GM10266 (cell line): Measurements from ENCODE around the gene GBX2.

Experiments
- DNase-seq: peaks from one replicate; pipeline ENCODE4 v3.0.0; 2012; ENCODE audit errors: extremely low spot score
- TF ChIP-seq, protein P1 (sequence below): IDR thresholded peaks from 2 replicates; pipeline ENCODE4 v1.5.1; 2012; ENCODE audit warnings: mild to moderate bottlenecking, low read depth; ENCODE audit not compliant: control insufficient read depth, insufficient read depth; ENCODE audit errors: missing control alignments

GBX2 gene

GRCh38 chr2:236129935-236130334 lies 38.3 kb downstream of the GBX2 start:
- DNase-seq: no peak
- TF ChIP-seq, protein P1, sequence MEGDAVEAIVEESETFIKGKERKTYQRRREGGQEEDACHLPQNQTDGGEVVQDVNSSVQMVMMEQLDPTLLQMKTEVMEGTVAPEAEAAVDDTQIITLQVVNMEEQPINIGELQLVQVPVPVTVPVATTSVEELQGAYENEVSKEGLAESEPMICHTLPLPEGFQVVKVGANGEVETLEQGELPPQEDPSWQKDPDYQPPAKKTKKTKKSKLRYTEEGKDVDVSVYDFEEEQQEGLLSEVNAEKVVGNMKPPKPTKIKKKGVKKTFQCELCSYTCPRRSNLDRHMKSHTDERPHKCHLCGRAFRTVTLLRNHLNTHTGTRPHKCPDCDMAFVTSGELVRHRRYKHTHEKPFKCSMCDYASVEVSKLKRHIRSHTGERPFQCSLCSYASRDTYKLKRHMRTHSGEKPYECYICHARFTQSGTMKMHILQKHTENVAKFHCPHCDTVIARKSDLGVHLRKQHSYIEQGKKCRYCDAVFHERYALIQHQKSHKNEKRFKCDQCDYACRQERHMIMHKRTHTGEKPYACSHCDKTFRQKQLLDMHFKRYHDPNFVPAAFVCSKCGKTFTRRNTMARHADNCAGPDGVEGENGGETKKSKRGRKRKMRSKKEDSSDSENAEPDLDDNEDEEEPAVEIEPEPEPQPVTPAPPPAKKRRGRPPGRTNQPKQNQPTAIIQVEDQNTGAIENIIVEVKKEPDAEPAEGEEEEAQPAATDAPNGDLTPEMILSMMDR: no peak

GRCh38 chr2:236128321-236128720 lies 39.9 kb downstream of the GBX2 start:
- TF ChIP-seq, protein P1: no peak
- DNase-seq: no peak

- TF ChIP-seq, protein P1: no peak
Measured at GRCh38 chr2:236127010-236127409, 41.2 kb downstream of the GBX2 start.

DNA sequence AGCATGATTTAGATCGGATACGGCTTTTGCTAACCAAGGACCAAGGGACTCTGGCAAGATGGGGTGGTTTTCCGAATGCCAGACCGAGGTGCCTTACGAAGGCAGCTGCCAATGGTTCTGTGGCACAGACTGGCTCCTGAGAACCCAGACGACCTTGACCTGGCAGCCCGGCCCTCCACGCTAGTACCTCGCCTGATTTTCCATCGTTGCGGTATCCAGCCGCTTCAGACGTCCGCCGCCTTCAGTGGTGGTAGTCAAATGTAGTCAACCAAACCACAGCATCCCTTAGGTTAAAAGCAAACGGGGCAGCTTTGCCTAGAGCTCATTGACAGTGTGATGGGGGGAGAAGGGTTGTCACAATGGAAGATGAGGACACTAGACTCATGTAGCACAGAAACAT lies 42.6 kb downstream of the GBX2 start:
- DNase-seq: no peak
- TF ChIP-seq, protein P1: no peak

More at GRCh38 chr2:236127010-236127409, 41.2 kb downstream of the GBX2 start:
- no peak for DNase-seq

DNA sequence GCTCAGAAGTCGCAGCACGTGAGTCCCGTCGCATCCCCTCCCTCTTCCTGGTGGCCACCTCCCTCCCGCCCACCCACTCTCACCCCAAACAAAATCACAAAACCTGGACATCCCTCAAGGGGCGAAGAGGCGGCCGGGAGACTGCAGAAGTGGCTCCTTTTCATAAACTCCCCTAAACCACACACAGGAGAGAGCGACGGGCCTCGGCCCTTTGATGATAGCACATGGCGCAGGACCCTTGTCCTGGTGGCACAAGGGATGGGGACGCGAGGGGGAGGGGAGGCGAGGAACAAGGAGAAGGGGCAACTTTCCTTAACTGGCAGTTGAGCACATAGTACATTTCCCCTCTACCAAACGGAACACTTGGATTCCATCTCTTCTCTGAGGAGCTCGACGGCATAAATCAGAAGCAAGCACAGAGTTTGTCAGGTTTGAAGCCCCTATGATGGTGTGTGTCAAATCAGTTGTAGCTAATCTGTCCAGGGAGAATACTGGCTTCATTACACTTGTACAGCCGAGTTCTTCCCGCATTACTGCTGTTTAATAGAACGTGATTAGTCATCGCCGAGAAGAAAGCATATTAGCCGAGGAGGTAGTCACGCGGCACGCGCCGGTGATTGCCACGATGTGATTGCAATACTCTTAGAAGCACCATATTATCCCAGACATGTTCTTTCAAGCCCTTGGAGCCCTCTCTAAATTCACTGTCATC lies 43.8 kb downstream of the GBX2 start:
- DNase-seq: no peak
- TF ChIP-seq, protein P1: no peak

GRCh38 chr2:236123716-236124115 lies 44.5 kb downstream of the GBX2 start:
- TF ChIP-seq, protein P1: no peak
- no peak for DNase-seq

GRCh38 chr2:236122236-236122635 lies 46.0 kb downstream of the GBX2 start:
- TF ChIP-seq, protein P1: no peak
- no peak for DNase-seq
